Measurements from ENCODE around the gene FAM117A. TPM values are rescaled to one million over a fixed set of nuclear protein-coding genes. Genes with fewer than 3 reads are reported as not detected.

Gene FAM117A
- total RNA-seq, 6 experiments from 2014 or later: 4.4 to 7.3 (median 5.9) TPM

DNA sequence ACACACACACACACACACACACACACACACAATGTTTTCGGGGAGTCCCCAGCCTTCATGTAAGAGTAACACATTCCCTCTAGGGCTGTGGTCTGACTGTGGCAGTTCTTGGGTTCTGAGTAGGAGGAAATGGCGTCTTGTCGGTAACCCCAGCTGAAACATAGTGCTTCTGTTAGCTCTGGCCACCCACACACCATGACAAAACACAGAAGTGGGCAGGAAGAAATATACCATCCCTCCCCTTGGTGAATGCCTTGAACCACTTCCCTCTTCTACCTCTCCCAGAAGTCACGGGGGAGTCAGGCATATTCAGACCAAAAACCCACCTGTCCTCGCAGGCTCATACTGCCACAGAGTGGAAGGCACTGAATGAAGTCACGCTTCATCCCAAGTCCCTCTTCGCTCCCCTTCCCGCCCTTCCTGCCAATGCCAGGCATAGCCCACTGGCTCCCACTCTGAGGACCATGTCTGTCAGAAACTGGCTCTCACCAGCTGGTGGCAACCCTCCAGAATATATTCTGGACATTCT, 67.6 kb downstream of the FAM117A start:
- TF ChIP-seq CTCF (IDR thresholded peaks at IDR 0.05) (no peak), POLR2A (IDR thresholded peaks at IDR 0.05) (no peak)
- Histone ChIP-seq H3K27me3 (peaks cover 0 to 3% of the 10 kb centered on the region in 2 donors), H3K36me3 (peaks cover 0 to 16% (median 12%) of the 10 kb centered on the region in 4 donors), H3K4me1 (no peaks in the 10 kb centered on the region), H3K4me3 (no peak overlapping the region), H3K9me3 (no peaks in the 10 kb centered on the region), H3K27ac (no peak overlapping the region)
- WGBS (ENCODE audit: insufficient coverage, low coverage, low lambda C conversion rate, missing lambda C conversion rate): 42% methylated on average over 6 of the region's 8 CpGs
- DNase-seq: no peak
- ATAC-seq: peak in 3 of 4 donors; percentile 9 to 39 (median 23)
- intact Hi-C loops (cut with DNase I): loop anchor here in 1 of 2 donors (5.0 kb wide), 1 partner anchor 124 kb away; no protein-coding TSS in a partner anchor

GRCh38 chr17:49695698-49696232, 68.2 kb downstream of the FAM117A start:
- Histone ChIP-seq H3K9me3 (no peaks in the 10 kb centered on the region), H3K27me3 (peaks cover 0 to 3% of the 10 kb centered on the region in 2 donors), H3K4me3 (no peak overlapping the region), H3K36me3 (peaks cover 0 to 11% (median 7%) of the 10 kb centered on the region in 4 donors), H3K4me1 (no peaks in the 10 kb centered on the region), H3K27ac (no peak overlapping the region)
- 36% methylated on average over 5 of the region's 5 CpGs for WGBS (ENCODE audit: insufficient coverage, low coverage, low lambda C conversion rate, missing lambda C conversion rate)
- TF ChIP-seq POLR2A (IDR thresholded peaks at IDR 0.05): no peak
- no peak for TF ChIP-seq CTCF (IDR thresholded peaks at IDR 0.05)
- DNase-seq (no peak), ATAC-seq (no peak)
- intact Hi-C loops (cut with DNase I): loop anchor here in 1 of 2 donors (5.0 kb wide), 1 partner anchor 123 kb away; no protein-coding TSS in a partner anchor

DNA sequence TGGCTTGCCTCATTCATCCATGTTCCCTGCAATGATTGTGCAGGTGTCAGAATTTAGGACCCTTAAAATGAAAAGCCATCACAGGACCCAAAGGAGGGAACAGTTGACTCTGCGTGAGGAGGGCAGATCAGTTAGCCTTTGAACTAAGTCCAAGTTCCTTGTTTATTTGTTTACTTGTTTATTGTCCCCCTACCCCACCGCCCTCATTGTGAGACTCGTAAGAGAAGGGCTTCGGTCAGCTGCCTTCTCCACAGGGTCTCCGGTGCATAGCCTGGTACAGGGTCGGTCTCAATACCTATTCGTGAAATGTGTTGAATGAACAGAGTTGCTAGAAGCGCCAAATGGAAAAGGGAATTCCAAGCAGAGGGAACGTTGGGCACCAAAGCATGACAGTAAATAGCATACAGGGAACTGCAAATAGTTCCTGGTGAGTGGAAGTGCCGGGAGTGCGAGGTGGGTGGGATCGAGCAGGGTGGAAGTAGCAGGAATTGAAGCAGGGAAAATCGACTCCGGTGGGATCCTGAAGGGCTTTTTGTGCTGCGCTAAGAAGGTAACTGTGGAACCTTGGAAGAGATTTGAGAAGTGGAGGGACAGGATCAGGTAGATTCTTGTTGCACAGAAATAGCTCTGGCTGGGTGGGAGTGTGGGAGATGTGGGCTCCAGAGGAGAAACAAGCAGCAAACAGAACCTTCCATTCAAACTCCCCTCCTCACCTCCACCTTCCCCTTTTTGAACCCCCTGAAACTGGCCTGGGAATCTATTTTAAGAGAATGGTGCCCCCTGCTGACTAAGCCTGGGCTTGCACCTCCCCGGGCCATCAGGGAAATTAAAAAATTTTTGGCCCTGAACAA, 68.9 kb downstream of the FAM117A start:
- Histone ChIP-seq H3K4me1 (no peaks in the 10 kb centered on the region), H3K27ac (no peak overlapping the region), H3K9me3 (no peaks in the 10 kb centered on the region), H3K36me3 (peaks cover 0 to 4% (median 1%) of the 10 kb centered on the region in 4 donors), H3K27me3 (peaks cover 0 to 3% of the 10 kb centered on the region in 2 donors), H3K4me3 (no peak overlapping the region)
- no peak for TF ChIP-seq POLR2A (IDR thresholded peaks at IDR 0.05)
- TF ChIP-seq CTCF (IDR thresholded peaks at IDR 0.05): peak; percentile 89 to 93 (median 91)
- DNase-seq: peak in 1 of 3 donors; percentile 38
- peak; percentile 67 to 82 (median 75) for ATAC-seq
- intact Hi-C loops (cut with DNase I): loop anchor here in 1 of 2 donors (5.0 kb wide), 1 partner anchor 123 kb away; no protein-coding TSS in a partner anchor
- 15% methylated on average over 16 of the region's 16 CpGs for WGBS (ENCODE audit: insufficient coverage, low coverage, low lambda C conversion rate, missing lambda C conversion rate)

DNA sequence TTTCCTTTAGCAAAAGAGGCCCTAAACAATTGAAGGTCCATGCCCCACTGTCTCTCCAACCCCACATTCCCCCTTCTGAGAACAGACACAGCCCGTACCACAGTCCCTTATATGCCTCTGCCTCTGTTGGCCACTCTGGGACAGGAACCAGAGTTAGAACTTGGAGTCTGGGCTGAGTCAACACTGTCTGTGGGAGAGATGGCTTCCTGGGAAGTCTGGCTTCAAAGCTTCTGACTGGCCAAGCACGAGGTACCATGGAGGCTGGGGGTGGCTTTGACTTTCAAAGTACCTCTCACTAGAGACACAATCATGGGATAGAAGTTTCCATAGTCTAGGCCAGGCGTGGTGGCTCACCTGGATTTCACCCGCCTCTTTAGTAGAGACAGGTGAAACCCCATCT, 71.2 kb downstream of the FAM117A start:
- DNase-seq (no peak), ATAC-seq (no peak)
- Histone ChIP-seq H3K27me3 (peaks cover 0 to 3% of the 10 kb centered on the region in 2 donors), H3K4me1 (peaks cover 0 to 1% (median 0%) of the 10 kb centered on the region in 4 donors), H3K9me3 (no peaks in the 10 kb centered on the region), H3K4me3 (no peak overlapping the region), H3K36me3 (no peaks in the 10 kb centered on the region), H3K27ac (no peak overlapping the region)
- intact Hi-C loops (cut with DNase I): no loop called here
- no peak for TF ChIP-seq CTCF (IDR thresholded peaks at IDR 0.05)
- no peak for TF ChIP-seq POLR2A (IDR thresholded peaks at IDR 0.05)
- WGBS (ENCODE audit: insufficient coverage, low coverage, low lambda C conversion rate, missing lambda C conversion rate): 76% methylated on average over 4 of the region's 4 CpGs

Measured in right lobe of liver (tissue), 6 donors.